GM23338 (cell line): ENCODE results near the gene CBFA2T3. TPM values are rescaled to one million over a fixed set of nuclear protein-coding genes. Genes with fewer than 3 reads are reported as not detected.

Source experiments
- ATAC-seq: fragments of 200-7000 bp; cut with Tn5 transposase; 3 replicates; pipeline ENCODE4 v1.9.1; 2020
- DNase-seq: peaks from one replicate; pipeline ENCODE4 v3.0.0-alpha.2; 2015; ENCODE audit warnings: low spot score
- H2AFZ ChIP-seq: fragments of 200-600 bp; sonication (generic); 2 replicates; pipeline ENCODE4 v1.8.0; 2016; ENCODE audit warnings: antibody characterized with exemption, mild to moderate bottlenecking, moderate library complexity
- H3F3A ChIP-seq: fragments of 200-600 bp; sonication (generic); replicated peaks from 2 replicates; pipeline ENCODE4 v1.8.0; 2017; ENCODE audit warnings: antibody characterized with exemption, mixed run types, low read depth
- H3K27ac ChIP-seq: fragments of 200-600 bp; sonication (generic); 2 replicates; pipeline ENCODE4 v1.6.1; 2016; ENCODE audit warnings: low read depth
- H3K27me3 ChIP-seq: fragments of 200-600 bp; sonication (generic); 2 replicates; pipeline ENCODE4 v1.8.0; 2016; ENCODE audit warnings: mild to moderate bottlenecking, mixed run types, moderate library complexity; ENCODE audit not compliant: insufficient read depth
- H3K36me3 ChIP-seq: fragments of 200-600 bp; sonication (generic); 2 replicates; pipeline ENCODE4 v1.8.0; 2016; ENCODE audit warnings: mild to moderate bottlenecking; ENCODE audit not compliant: insufficient read depth
- H3K4me1 ChIP-seq: fragments of 200-600 bp; sonication (generic); 2 replicates; pipeline ENCODE4 v1.8.0; 2016; ENCODE audit warnings: mild to moderate bottlenecking, moderate library complexity; ENCODE audit not compliant: insufficient read depth
- H3K4me2 ChIP-seq: fragments of 200-600 bp; sonication (generic); 2 replicates; pipeline ENCODE4 v1.7.1; 2017; ENCODE audit warnings: mixed run types
- H3K4me3 ChIP-seq: fragments of 200-600 bp; sonication (generic); 2 replicates; pipeline ENCODE4 v1.6.1; 2016; ENCODE audit warnings: mixed run types
- H3K79me2 ChIP-seq: fragments of 200-600 bp; sonication (generic); replicated peaks from 2 replicates; pipeline ENCODE4 v1.8.0; 2017; ENCODE audit warnings: mild to moderate bottlenecking; ENCODE audit not compliant: insufficient read depth
- H3K9me2 ChIP-seq: fragments of 200-600 bp; sonication (generic); 2 replicates; pipeline ENCODE4 v1.8.0; 2017; ENCODE audit not compliant: insufficient read depth
- H4K20me1 ChIP-seq: fragments of 200-600 bp; sonication (generic); replicated peaks from 2 replicates; pipeline ENCODE4 v1.8.0; 2017; ENCODE audit warnings: mild to moderate bottlenecking; ENCODE audit not compliant: insufficient read depth
- H3K27ac Mint-ChIP-seq: 2 replicates; pipeline ENCODE4 v1.8.0; 2020; ENCODE audit warnings: inconsistent platforms, mild to moderate bottlenecking, moderate library complexity, mixed read lengths
- H3K27me3 Mint-ChIP-seq: 3 replicates; pipeline ENCODE4 v1.8.0; 2022; ENCODE audit warnings: low read depth, mild to moderate bottlenecking, moderate library complexity, mixed read lengths, inconsistent platforms; ENCODE audit not compliant: insufficient read depth, poor library complexity
- H3K36me3 Mint-ChIP-seq: 3 replicates; pipeline ENCODE4 v1.8.0; 2021; ENCODE audit warnings: low read depth, mild to moderate bottlenecking, inconsistent platforms, moderate library complexity, mixed read lengths
- H3K4me1 Mint-ChIP-seq: 3 replicates; pipeline ENCODE4 v1.8.0; 2020; ENCODE audit warnings: mild to moderate bottlenecking, inconsistent platforms, mixed read lengths
- H3K4me3 Mint-ChIP-seq: 3 replicates; pipeline ENCODE4 v1.8.0; 2021; ENCODE audit warnings: moderate library complexity, mild to moderate bottlenecking, inconsistent platforms, mixed read lengths
- H3K9me3 Mint-ChIP-seq: 3 replicates; pipeline ENCODE4 v1.8.0; 2020; ENCODE audit warnings: moderate library complexity, mild to moderate bottlenecking, inconsistent platforms, mixed read lengths
- CREB1 ChIP-seq: fragments of 250-450 bp; sonication (Bioruptor Pico); IDR thresholded peaks from 2 replicates; pipeline ENCODE4 v1.5.0; 2020; ENCODE audit warnings: low read depth, mild to moderate bottlenecking, moderate library complexity
- EZH2 ChIP-seq: fragments of 200-600 bp; sonication (generic); IDR thresholded peaks from one replicate; pipeline ENCODE4 v1.8.0; 2017; ENCODE audit warnings: antibody characterized with exemption, mild to moderate bottlenecking, low read depth; ENCODE audit not compliant: unreplicated experiment
- EZH2phosphoT487 ChIP-seq: fragments of 200-600 bp; sonication (generic); IDR thresholded peaks from one replicate; pipeline ENCODE4 v1.8.1; 2018; ENCODE audit warnings: antibody characterized with exemption; ENCODE audit not compliant: unreplicated experiment
- JUNB ChIP-seq: IDR thresholded peaks from one replicate; pipeline ENCODE4 v1.6.1; 2016; ENCODE audit warnings: antibody characterized with exemption; ENCODE audit not compliant: unreplicated experiment
- NANOG ChIP-seq: IDR thresholded peaks from 2 replicates; pipeline ENCODE4 v1.6.1; 2016; ENCODE audit warnings: antibody characterized with exemption, borderline replicate concordance
- POLR2AphosphoS5 ChIP-seq: IDR thresholded peaks from 2 replicates; pipeline ENCODE4 v1.6.1; 2016; ENCODE audit warnings: antibody characterized with exemption, low read depth
- STAT1 ChIP-seq: IDR thresholded peaks from one replicate; pipeline ENCODE4 v1.6.1; 2016; ENCODE audit warnings: antibody characterized with exemption; ENCODE audit not compliant: unreplicated experiment
- ZNF331 ChIP-seq: fragments of 250-450 bp; sonication (Bioruptor Pico); IDR thresholded peaks from 2 replicates; pipeline ENCODE4 v1.5.0; 2020; ENCODE audit warnings: low read depth, mild to moderate bottlenecking, moderate library complexity
- polyA plus RNA-seq: library from polyadenylated mRNA; unstranded; fragments of >200 nt; fragmentation: Nextera tagmentation; extraction: Ambion mirVana; gene quantifications from 2 replicates; pipeline ENCODE4 v1.2.1, GENCODE V29; 2016
- total RNA-seq: library from RNA; depleted of rRNA; stranded (reverse); fragments of >200 nt; shearing (Covaris generic); gene quantifications from 2 replicates; pipeline ENCODE4 v1.2.3, GENCODE V29; 2014
- TF ChIP-seq, protein P1 (sequence below): IDR thresholded peaks from 2 replicates; pipeline ENCODE4 v1.6.1; 2016; ENCODE audit warnings: antibody characterized with exemption
- TF ChIP-seq, protein P2 (sequence below), 2 experiments: fragments of 200-600 bp in 1 of 2; sonication (generic) in 1 of 2; conservative IDR thresholded peaks; 2 replicates each; pipeline versions ENCODE4 v1.5.1 to v1.6.1; 2016 to 2017; ENCODE audit warnings: antibody characterized with exemption in 2 of 2, low read depth in 2 of 2, mild to moderate bottlenecking in 2 of 2, moderate library complexity in 1 of 2
- TF ChIP-seq, protein P3 (sequence below): IDR thresholded peaks from one replicate; pipeline ENCODE4 v1.6.1; 2018; ENCODE audit warnings: antibody characterized with exemption; ENCODE audit not compliant: unreplicated experiment

CBFA2T3 gene
- total and polyA plus RNA-seq, 2 experiments from 2014 or later: 0.87 to 1.5 TPM

DNA sequence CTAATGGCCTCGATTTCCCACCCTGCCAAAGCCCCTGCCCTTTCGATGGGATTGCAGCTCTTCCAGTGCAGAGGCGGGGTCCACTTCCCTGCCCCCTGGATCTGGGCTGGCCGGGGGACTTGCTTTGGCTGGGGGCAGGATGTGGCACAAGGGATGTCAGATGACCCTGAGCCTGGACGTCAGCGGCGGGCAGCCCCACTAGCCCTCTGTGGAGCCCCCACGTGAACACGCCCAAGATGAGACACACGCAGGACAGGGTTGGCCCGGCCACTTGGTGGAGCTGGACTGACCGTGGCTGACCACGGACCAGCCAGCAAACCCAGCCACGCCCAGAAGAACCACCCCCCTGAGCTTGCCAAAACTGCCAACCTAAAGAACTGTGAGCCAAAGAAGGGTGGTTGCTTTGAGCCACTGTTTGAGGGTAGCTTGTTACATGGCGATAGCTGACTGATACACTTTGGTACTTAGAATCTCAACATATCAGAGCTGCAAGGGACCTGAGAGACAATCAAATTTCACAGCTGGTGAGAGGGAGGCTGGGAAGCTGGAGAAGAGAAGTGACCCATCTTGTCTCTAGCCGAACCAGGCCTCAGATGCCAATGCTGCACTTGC is 63.9 kb downstream of the CBFA2T3 start (continued):
- TF ChIP-seq, protein P1, sequence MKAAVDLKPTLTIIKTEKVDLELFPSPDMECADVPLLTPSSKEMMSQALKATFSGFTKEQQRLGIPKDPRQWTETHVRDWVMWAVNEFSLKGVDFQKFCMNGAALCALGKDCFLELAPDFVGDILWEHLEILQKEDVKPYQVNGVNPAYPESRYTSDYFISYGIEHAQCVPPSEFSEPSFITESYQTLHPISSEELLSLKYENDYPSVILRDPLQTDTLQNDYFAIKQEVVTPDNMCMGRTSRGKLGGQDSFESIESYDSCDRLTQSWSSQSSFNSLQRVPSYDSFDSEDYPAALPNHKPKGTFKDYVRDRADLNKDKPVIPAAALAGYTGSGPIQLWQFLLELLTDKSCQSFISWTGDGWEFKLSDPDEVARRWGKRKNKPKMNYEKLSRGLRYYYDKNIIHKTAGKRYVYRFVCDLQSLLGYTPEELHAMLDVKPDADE: no peak
- no peak for TF ChIP-seq CREB1 (CRISPR knock-in tag)
- TF ChIP-seq EZH2phosphoT487: no peak
- TF ChIP-seq JUNB: no peak
- TF ChIP-seq, protein P2, sequence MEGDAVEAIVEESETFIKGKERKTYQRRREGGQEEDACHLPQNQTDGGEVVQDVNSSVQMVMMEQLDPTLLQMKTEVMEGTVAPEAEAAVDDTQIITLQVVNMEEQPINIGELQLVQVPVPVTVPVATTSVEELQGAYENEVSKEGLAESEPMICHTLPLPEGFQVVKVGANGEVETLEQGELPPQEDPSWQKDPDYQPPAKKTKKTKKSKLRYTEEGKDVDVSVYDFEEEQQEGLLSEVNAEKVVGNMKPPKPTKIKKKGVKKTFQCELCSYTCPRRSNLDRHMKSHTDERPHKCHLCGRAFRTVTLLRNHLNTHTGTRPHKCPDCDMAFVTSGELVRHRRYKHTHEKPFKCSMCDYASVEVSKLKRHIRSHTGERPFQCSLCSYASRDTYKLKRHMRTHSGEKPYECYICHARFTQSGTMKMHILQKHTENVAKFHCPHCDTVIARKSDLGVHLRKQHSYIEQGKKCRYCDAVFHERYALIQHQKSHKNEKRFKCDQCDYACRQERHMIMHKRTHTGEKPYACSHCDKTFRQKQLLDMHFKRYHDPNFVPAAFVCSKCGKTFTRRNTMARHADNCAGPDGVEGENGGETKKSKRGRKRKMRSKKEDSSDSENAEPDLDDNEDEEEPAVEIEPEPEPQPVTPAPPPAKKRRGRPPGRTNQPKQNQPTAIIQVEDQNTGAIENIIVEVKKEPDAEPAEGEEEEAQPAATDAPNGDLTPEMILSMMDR (conservative IDR thresholded peaks at IDR 0.05; ENCODE audit: low read depth in 2 of 2): no peak
- no peak for TF ChIP-seq NANOG
- no peak for TF ChIP-seq STAT1
- no peak for TF ChIP-seq ZNF331 (CRISPR knock-in tag)

DNA sequence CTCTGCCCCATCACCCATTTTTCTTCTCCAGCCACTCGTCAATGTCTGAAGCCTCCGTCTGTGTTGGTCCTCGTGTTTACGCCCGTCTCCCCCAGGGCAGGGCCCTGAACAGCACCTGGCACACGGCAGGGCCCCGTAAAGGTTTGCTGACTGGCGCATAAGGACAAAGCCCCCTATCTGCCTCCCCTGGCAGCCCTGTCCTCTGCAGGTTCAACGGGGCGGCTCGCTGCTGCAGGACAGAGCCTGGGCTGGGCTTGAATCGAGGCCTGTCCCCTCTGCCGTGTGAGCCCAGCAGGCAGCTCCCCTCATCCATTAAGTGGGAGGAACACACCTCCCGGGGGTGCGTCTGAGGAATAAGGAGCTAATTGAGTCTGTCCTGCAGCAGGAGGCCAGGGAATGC is 64.5 kb downstream of the CBFA2T3 start:
- H3K4me2 ChIP-seq: no peak overlapping the region
- no peaks in the 10 kb centered on the region for H3K27me3 ChIP-seq
- peaks cover 16% of the 10 kb centered on the region for H3K27me3 Mint-ChIP-seq
- DNase-seq (no peak), ATAC-seq (no peak)
- no peaks in the 10 kb centered on the region for H3K79me2 ChIP-seq
- H3K27ac ChIP-seq: no peak overlapping the region
- H3K4me3 Mint-ChIP-seq: no peak overlapping the region
- no peaks in the 10 kb centered on the region for H3K4me1 ChIP-seq
- H3K36me3 Mint-ChIP-seq: no peaks in the 10 kb centered on the region; the same call in 2 of the 3 replicates
- H3K27ac Mint-ChIP-seq: no peak overlapping the region
- no peaks in the 10 kb centered on the region; the same call in 1 of the 2 replicates for H3F3A ChIP-seq
- H4K20me1 ChIP-seq: no peaks in the 10 kb centered on the region
- TF ChIP-seq EZH2phosphoT487: no peak
- no peak for TF ChIP-seq POLR2AphosphoS5
- no peaks in the 10 kb centered on the region for H3K9me2 ChIP-seq
- H3K4me3 ChIP-seq: no peak overlapping the region
- peaks cover 3% of the 10 kb centered on the region for H3K9me3 Mint-ChIP-seq
- no peaks in the 10 kb centered on the region for H3K36me3 ChIP-seq
- H2AFZ ChIP-seq: no peak overlapping the region
- H3K4me1 Mint-ChIP-seq: peaks cover 7% of the 10 kb centered on the region

DNA sequence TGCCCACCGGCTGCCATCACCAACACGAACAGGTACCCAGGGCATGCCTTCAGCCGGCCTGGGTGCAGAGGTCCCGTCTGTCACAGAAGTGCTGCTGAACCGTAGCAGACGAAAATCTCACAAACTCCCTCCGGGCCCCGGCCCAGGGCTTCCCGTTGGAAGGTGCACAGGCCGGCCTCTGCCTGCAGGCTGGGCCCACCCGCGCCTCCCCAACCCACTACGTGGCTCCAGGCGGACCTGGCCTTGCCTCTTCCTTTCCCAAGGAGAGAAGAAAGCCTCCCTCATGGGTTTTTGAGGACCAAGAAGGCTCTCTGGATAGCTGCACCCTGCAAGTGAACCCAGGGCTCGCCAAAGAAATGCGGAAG is 65.1 kb downstream of the CBFA2T3 start:
- H3K9me2 ChIP-seq: no peaks in the 10 kb centered on the region
- no peak overlapping the region for H3K4me3 ChIP-seq
- H3K36me3 ChIP-seq: no peaks in the 10 kb centered on the region
- H3K4me1 Mint-ChIP-seq: peaks cover 4% of the 10 kb centered on the region
- H3K27ac ChIP-seq: no peak overlapping the region
- H3K9me3 Mint-ChIP-seq: peaks cover 2% of the 10 kb centered on the region; the same call in 2 of the 3 replicates
- DNase-seq (no peak), ATAC-seq (no peak)
- no peak overlapping the region for H2AFZ ChIP-seq
- no peaks in the 10 kb centered on the region for H3K4me1 ChIP-seq
- H3K79me2 ChIP-seq: no peaks in the 10 kb centered on the region
- peaks cover 16% of the 10 kb centered on the region for H3K27me3 Mint-ChIP-seq
- H3K27me3 ChIP-seq: no peaks in the 10 kb centered on the region
- H3F3A ChIP-seq: no peaks in the 10 kb centered on the region; the same call in 1 of the 2 replicates
- no peak overlapping the region for H3K27ac Mint-ChIP-seq
- H3K4me2 ChIP-seq: no peak overlapping the region
- no peak overlapping the region for H3K4me3 Mint-ChIP-seq
- no peaks in the 10 kb centered on the region for H4K20me1 ChIP-seq
- H3K36me3 Mint-ChIP-seq: no peaks in the 10 kb centered on the region; the same call in 2 of the 3 replicates
- no peak for TF ChIP-seq NANOG
- TF ChIP-seq POLR2AphosphoS5: no peak
- TF ChIP-seq EZH2phosphoT487: no peak
- no peak for TF ChIP-seq EZH2
- TF ChIP-seq CREB1 (CRISPR knock-in tag): no peak
- no peak for TF ChIP-seq STAT1
- TF ChIP-seq, protein P3, sequence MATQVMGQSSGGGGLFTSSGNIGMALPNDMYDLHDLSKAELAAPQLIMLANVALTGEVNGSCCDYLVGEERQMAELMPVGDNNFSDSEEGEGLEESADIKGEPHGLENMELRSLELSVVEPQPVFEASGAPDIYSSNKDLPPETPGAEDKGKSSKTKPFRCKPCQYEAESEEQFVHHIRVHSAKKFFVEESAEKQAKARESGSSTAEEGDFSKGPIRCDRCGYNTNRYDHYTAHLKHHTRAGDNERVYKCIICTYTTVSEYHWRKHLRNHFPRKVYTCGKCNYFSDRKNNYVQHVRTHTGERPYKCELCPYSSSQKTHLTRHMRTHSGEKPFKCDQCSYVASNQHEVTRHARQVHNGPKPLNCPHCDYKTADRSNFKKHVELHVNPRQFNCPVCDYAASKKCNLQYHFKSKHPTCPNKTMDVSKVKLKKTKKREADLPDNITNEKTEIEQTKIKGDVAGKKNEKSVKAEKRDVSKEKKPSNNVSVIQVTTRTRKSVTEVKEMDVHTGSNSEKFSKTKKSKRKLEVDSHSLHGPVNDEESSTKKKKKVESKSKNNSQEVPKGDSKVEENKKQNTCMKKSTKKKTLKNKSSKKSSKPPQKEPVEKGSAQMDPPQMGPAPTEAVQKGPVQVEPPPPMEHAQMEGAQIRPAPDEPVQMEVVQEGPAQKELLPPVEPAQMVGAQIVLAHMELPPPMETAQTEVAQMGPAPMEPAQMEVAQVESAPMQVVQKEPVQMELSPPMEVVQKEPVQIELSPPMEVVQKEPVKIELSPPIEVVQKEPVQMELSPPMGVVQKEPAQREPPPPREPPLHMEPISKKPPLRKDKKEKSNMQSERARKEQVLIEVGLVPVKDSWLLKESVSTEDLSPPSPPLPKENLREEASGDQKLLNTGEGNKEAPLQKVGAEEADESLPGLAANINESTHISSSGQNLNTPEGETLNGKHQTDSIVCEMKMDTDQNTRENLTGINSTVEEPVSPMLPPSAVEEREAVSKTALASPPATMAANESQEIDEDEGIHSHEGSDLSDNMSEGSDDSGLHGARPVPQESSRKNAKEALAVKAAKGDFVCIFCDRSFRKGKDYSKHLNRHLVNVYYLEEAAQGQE: no peak
